Right cardiac atrium (tissue), 5 donors: ENCODE results near the gene GNG4. TPM values are rescaled to one million over a fixed set of nuclear protein-coding genes. Genes with fewer than 3 reads are reported as not detected.
A peak's percentile ranks its signal among the peaks of the same experiment; 100 is the strongest.
"Not testable (repeated sequence)": the region's sequence is repeated elsewhere in the genome, so short reads cannot be mapped to it uniquely, and the experiment has no call there.

Experiments
- ATAC-seq, 2 donors: fragments of 200-7000 bp; cut with Tn5 transposase; one replicate each; pipeline versions ENCODE4 v1.8.0 to v1.9.1; 2020; ENCODE audit warnings: moderate library complexity in 2 of 2, mild to moderate bottlenecking in 1 of 2
- DNase-seq, 3 donors: peaks; one replicate each; pipeline ENCODE4 v3.0.0-alpha.2; 2020
- H3K27ac ChIP-seq: one replicate; pipeline ENCODE4 v1.5.1; 2013; ENCODE audit warnings: mild to moderate bottlenecking, low read length, control low read depth, moderate library complexity
- H3K27me3 ChIP-seq: one replicate; pipeline ENCODE4 v1.6.1; 2013; ENCODE audit not compliant: control insufficient read depth, insufficient read depth
- H3K4me1 ChIP-seq: one replicate; pipeline ENCODE4 v1.6.1; 2013; ENCODE audit warnings: low read length; ENCODE audit not compliant: control insufficient read depth, insufficient read depth
- H3K4me3 ChIP-seq: one replicate; pipeline ENCODE4 v1.5.1; 2013; ENCODE audit warnings: low read length, control low read depth
- H3K9me3 ChIP-seq: one replicate; pipeline ENCODE4 v1.6.1; 2013; ENCODE audit warnings: low read length; ENCODE audit not compliant: control insufficient read depth
- WGBS: extraction: QIAGEN DNeasy Blood & Tissue Kit; methylation state at CpG from one replicate; pipeline ENCODE4 v1.1.7; 2013; 5-methylcytosine and 5-hydroxymethylcytosine counted together
- intact Hi-C, 4 donors: fragments of 100-400 bp; cut with DNase I; formaldehyde crosslinking; loops; one replicate each; pipeline versions ENCODE4 v1.11.0 to v1.14.0; 2022 to 2023
- polyA plus RNA-seq: library from polyadenylated mRNA; stranded (reverse); fragments of 200-250 nt; gene quantifications from one replicate; pipeline ENCODE4 v1.2.3, GENCODE V29; 2013
- total RNA-seq, 4 donors: library from RNA; stranded (reverse); fragmentation: NEBNext Ultra II Directional; extraction: Animal tissue kit (Norgen Biotek cat#: 25700); gene quantifications; one replicate each; pipeline ENCODE4 v1.2.1, GENCODE V29; 2021
- donor health status: healthy with polysubstance abuse.
- donor health status: DM: no; HTN: yes; CAD: no.
- donor health status: DM: no; HTN: no; CAD: no.
- donor health status: DM: no; HTN: yes; CAD: no; lungs with severe emphysema.
- donor health status: DM: yes; HTN: yes; CAD: no.

GNG4 gene
- total and polyA plus RNA-seq, 5 donors = 0.11 TPM; not detected in 4

- Histone ChIP-seq H3K27ac (no peak overlapping the region), H3K4me1 (no peaks in the 10 kb centered on the region), H3K27me3 (no peaks in the 10 kb centered on the region), H3K9me3 (no peaks in the 10 kb centered on the region), H3K4me3 (no peak overlapping the region)
- WGBS = 85% methylated on average over 5 of the region's 5 CpGs
- intact Hi-C loops = no loop called here
- DNase-seq = no peak
- ATAC-seq = no peak
Measured at GRCh38 chr1:235599536-235599935, 50.0 kb downstream of the GNG4 start.

GRCh38 chr1:235597867-235598553 lies 51.6 kb downstream of the GNG4 start:
- Histone ChIP-seq H3K4me3 (no peak overlapping the region), H3K9me3 (no peaks in the 10 kb centered on the region), H3K27me3 (no peaks in the 10 kb centered on the region), H3K27ac (no peak overlapping the region), H3K4me1 (no peaks in the 10 kb centered on the region)
- intact Hi-C loops = no loop called here
- DNase-seq (no peak), ATAC-seq (no peak)
- WGBS = 69% methylated on average over 7 of the region's 7 CpGs

- ATAC-seq = no peak
- Histone ChIP-seq H3K27me3 (no peaks in the 10 kb centered on the region), H3K4me3 (no peak overlapping the region), H3K9me3 (no peaks in the 10 kb centered on the region), H3K27ac (no peak overlapping the region), H3K4me1 (no peaks in the 10 kb centered on the region)
- WGBS = 81% methylated on average over 8 of the region's 8 CpGs
- intact Hi-C loops = no loop called here
- DNase-seq = no peak
Measured at GRCh38 chr1:235595079-235595478, 54.5 kb downstream of the GNG4 start.

DNA sequence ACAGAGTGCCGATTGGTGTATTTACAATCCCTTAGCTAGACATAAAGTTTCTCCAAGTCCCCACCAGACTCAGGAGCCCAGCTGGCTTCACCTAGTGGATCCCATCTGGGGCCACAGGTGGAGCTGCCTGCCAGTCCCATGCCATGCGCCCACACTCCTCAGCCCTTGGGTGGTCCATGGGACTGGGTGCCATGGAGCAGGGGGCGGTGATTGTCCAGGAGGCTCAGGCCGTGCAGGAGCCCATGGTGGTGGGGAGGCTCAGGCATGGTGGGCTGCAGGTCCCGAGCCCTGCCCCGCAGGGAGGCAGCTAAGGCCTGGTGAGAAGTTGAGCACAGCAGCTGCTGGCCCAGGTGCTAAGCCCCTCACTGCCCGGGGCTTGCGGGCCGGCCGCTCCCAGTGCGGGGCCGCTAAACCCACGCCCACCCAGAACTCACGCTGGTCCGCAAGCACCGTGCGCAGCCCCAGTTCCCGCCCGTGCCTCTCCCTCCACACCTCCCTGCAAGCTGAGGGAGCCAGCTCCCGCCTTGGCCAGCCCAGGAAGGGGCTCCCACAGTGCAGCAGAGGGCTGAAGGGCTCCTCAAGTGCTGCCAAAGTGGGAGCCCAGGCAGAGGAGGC lies 55.2 kb downstream of the GNG4 start:
- WGBS = 97% methylated on average over 20 of the region's 20 CpGs
- DNase-seq, H3K27ac ChIP-seq, H3K9me3 ChIP-seq, H3K4me3 ChIP-seq, ATAC-seq, H3K4me1 ChIP-seq, H3K27me3 ChIP-seq, intact Hi-C loops: not testable (repeated sequence)

GRCh38 chr1:235588916-235589515 lies 60.6 kb downstream of the GNG4 start:
- Histone ChIP-seq H3K4me3 (no peak overlapping the region), H3K27ac (no peak overlapping the region), H3K4me1 (no peaks in the 10 kb centered on the region), H3K9me3 (no peaks in the 10 kb centered on the region), H3K27me3 (no peaks in the 10 kb centered on the region)
- ATAC-seq (peak in 1 of 2 donors; percentile 41), DNase-seq (no peak)
- WGBS = 80% methylated on average over 12 of the region's 12 CpGs
- intact Hi-C loops = no loop called here

GRCh38 chr1:235588156-235588555 lies 61.4 kb downstream of the GNG4 start:
- no peak for ATAC-seq
- no peaks in the 10 kb centered on the region for H3K27me3 ChIP-seq
- H3K4me3 ChIP-seq = no peak overlapping the region
- no peak overlapping the region for H3K27ac ChIP-seq
- 88% methylated on average over 9 of the region's 9 CpGs for WGBS
- intact Hi-C loops = no loop called here
- no peak for DNase-seq
- H3K4me1 ChIP-seq = no peaks in the 10 kb centered on the region
- no peaks in the 10 kb centered on the region for H3K9me3 ChIP-seq

DNA sequence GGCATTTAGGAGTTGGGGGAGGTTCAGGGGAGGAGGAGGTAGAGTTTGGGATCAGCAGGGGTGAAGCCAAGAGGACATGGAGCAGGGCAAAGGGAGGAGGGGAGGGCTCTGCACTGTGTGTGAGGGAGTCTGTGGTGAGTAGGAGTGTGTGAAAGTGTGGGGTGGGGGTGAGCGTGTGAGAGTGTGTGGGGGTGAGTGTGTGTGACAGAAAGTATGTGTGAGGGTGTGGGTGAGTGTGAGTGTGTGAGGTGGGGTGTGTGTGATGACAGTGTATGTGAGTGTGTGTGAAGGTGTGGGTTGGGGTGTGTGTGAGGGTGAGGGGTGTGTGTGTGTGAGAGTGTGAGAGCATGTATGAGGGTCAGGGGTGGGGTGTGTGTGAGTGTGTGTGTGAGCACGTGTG lies 62.6 kb downstream of the GNG4 start:
- DNase-seq = no peak
- no peaks in the 10 kb centered on the region for H3K9me3 ChIP-seq
- no peak overlapping the region for H3K4me3 ChIP-seq
- WGBS = 78% methylated on average over 2 of the region's 2 CpGs
- no peaks in the 10 kb centered on the region for H3K4me1 ChIP-seq
- ATAC-seq = no peak
- no peaks in the 10 kb centered on the region for H3K27me3 ChIP-seq
- intact Hi-C loops = no loop called here
- H3K27ac ChIP-seq = no peak overlapping the region

- intact Hi-C loops = no loop called here
- Histone ChIP-seq H3K9me3 (no peaks in the 10 kb centered on the region), H3K27me3 (no peaks in the 10 kb centered on the region), H3K4me1 (no peaks in the 10 kb centered on the region), H3K4me3 (no peak overlapping the region), H3K27ac (no peak overlapping the region)
- WGBS = 57% methylated on average over 5 of the region's 5 CpGs
- DNase-seq (no peak), ATAC-seq (no peak)
Measured at GRCh38 chr1:235586413-235586812, 63.2 kb downstream of the GNG4 start.

DNA sequence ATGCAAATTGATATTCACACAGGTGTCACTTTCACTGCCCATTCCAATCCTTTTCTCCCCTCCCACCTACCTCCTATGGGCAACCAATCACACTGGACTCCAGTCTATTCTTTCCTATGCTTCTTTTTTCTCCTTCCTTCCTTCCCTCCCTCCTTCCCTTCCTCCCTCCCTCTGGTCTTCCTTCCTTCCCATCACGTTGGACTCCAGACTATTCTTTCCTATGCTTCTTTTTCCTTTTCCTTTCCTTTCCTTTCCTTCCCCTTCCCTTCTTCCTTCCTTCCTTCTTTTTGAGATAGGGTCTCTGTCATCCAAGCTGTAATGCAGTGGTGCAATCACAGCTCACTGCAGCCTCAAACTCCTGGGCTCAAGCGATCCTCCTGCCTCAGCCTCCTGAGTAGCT lies 64.6 kb downstream of the GNG4 start:
- intact Hi-C loops = no loop called here
- Histone ChIP-seq H3K27me3 (no peaks in the 10 kb centered on the region), H3K4me1 (no peaks in the 10 kb centered on the region), H3K27ac (no peak overlapping the region), H3K4me3 (no peak overlapping the region), H3K9me3 (no peaks in the 10 kb centered on the region)
- no peak for ATAC-seq
- DNase-seq = no peak
- 68% methylated on average over 2 of the region's 2 CpGs for WGBS

GRCh38 chr1:235583511-235584001 lies 66.0 kb downstream of the GNG4 start:
- Histone ChIP-seq H3K9me3 (no peaks in the 10 kb centered on the region), H3K4me1 (no peaks in the 10 kb centered on the region), H3K4me3 (no peak overlapping the region), H3K27ac (no peak overlapping the region), H3K27me3 (no peaks in the 10 kb centered on the region)
- 57% methylated on average over 4 of the region's 4 CpGs for WGBS
- intact Hi-C loops = no loop called here
- ATAC-seq (no peak), DNase-seq (no peak)

DNA sequence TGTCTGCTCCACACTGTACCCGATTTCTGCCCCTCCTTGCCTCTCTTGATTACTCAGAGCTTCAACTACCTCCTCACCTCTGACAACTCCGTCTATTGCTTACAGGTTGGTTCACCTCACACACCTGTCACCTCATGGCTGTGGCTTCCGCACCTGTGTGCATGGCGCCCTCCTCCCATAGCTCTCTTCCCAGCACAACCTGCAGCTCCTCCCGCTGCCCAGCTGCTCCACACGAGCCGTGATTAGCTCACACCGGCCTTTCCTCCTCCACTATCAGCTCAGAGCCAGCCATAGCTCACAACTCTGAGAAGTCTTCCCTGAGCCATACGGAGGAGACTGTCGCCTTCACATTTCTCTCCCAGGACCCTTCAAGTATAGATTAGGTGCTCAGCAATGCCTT lies 67.5 kb downstream of the GNG4 start:
- H3K4me3 ChIP-seq = no peak overlapping the region
- no peak for ATAC-seq
- intact Hi-C loops = no loop called here

More for the DNA sequence above, 67.5 kb downstream of the GNG4 start:
- Histone ChIP-seq H3K4me1 (no peaks in the 10 kb centered on the region), H3K9me3 (no peaks in the 10 kb centered on the region), H3K27ac (no peak overlapping the region), H3K27me3 (no peaks in the 10 kb centered on the region)
- WGBS = 76% methylated on average over 10 of the region's 10 CpGs
- no peak for DNase-seq
